OCI-LY1 (cell line): ENCODE data around the gene TCERG1L.

Experiments used
- EZH2 ChIP-seq: fragments of 200-600 bp; sonication (generic), shearing (Covaris generic); IDR thresholded peaks from 2 replicates; pipeline ENCODE4 v1.8.0; 2017; ENCODE audit warnings: borderline replicate concordance, mixed run types, mild to moderate bottlenecking, antibody characterized with exemption, low read length, moderate library complexity, mixed read lengths
- TF ChIP-seq, protein P1 (sequence below): fragments of 200-600 bp; sonication (generic), shearing (Covaris generic); IDR thresholded peaks from 2 replicates; pipeline ENCODE4 v1.5.1; 2017; ENCODE audit warnings: mild to moderate bottlenecking, antibody characterized with exemption, low read length, moderate library complexity, mixed read lengths

DNA sequence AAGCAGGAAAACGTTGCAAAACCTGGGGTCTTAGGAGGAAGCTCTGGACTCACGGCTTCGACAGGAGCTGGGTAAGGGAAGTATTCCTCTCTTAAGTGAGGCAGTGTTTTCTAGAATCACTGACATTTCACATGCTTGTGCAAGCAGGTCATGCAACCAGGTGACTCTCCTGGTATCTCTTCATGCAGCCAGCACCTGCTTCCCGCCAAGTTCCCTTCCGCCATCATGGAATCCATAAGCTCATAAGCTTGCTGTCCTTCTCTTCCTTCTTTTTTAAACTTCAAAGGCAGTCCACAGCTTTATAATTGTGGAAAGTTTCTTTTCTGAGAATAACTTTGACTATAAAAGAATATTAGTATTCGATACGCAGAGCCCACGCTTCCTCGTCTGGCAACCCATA lies 256.1 kb downstream of the TCERG1L start:
- TF ChIP-seq, protein P1, sequence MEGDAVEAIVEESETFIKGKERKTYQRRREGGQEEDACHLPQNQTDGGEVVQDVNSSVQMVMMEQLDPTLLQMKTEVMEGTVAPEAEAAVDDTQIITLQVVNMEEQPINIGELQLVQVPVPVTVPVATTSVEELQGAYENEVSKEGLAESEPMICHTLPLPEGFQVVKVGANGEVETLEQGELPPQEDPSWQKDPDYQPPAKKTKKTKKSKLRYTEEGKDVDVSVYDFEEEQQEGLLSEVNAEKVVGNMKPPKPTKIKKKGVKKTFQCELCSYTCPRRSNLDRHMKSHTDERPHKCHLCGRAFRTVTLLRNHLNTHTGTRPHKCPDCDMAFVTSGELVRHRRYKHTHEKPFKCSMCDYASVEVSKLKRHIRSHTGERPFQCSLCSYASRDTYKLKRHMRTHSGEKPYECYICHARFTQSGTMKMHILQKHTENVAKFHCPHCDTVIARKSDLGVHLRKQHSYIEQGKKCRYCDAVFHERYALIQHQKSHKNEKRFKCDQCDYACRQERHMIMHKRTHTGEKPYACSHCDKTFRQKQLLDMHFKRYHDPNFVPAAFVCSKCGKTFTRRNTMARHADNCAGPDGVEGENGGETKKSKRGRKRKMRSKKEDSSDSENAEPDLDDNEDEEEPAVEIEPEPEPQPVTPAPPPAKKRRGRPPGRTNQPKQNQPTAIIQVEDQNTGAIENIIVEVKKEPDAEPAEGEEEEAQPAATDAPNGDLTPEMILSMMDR: no peak
- no peak for TF ChIP-seq EZH2
